ENCODE measurements around the gene IL9R.
"Not testable (repeated sequence)": the region's sequence is repeated elsewhere in the genome, so short reads cannot be mapped to it uniquely, and the experiment has no call there.

The IL9R gene, protein sequence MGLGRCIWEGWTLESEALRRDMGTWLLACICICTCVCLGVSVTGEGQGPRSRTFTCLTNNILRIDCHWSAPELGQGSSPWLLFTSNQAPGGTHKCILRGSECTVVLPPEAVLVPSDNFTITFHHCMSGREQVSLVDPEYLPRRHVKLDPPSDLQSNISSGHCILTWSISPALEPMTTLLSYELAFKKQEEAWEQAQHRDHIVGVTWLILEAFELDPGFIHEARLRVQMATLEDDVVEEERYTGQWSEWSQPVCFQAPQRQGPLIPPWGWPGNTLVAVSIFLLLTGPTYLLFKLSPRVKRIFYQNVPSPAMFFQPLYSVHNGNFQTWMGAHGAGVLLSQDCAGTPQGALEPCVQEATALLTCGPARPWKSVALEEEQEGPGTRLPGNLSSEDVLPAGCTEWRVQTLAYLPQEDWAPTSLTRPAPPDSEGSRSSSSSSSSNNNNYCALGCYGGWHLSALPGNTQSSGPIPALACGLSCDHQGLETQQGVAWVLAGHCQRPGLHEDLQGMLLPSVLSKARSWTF

GRCh38 chrX:155997436-155997835 is at the start of gene IL9R:
Gene IL9R (plus strand): TSS chrX:155997696. CDS start chrX:155997760, 64 bp downstream.
- no peak for DNase-seq

- DNase-seq: no peak
These were observed 48.4 kb upstream of the IL9R start for GRCh38 chrX:155949098-155949497.

GRCh38 chrX:155951237-155951789 is 46.2 kb upstream of the IL9R start:
- no peak for DNase-seq

GRCh38 chrX:155953055-155953454 is 44.4 kb upstream of the IL9R start:
- no peak for DNase-seq

- no peak for DNase-seq
These were observed 42.7 kb upstream of the IL9R start for GRCh38 chrX:155954793-155955192.

DNA sequence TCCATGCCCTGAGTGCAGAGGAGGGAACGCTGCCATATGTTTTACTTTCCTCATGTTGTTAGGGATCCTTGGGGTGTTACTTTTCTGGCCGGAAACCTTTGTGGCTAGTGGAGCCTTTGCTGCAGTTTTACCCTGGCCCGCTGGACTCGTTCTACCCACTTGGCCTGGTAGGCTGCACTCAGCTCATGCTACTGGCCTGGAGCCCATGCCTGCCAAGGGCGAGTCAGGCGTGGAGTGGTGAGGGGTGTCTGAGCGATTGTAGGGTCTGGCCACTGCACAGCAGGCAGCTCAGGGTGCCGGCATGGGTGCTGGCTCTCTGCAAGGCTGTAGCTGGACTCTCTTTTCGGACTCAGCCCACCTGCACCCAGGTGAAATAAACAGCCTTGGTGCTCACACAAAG is 41.4 kb upstream of the IL9R start:
- no peak for DNase-seq

DNA sequence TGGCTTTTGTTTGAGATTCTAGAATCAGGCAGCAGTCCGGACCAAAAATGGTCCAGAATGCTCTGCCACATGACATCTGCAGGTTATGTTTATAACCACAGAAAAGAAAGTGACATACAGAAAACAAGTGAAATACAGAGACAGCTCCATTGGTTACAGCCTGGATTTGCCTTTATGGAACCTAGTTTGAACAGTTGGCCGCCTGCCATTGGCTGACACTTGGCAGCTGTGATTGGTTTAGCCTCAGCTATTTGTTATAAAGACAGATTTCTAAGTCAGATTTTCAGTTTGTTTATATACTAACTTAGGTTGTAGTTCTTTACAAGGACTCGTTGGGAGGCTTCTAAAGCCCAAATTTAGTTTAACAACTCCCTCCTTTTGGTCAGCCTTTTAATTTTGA is 40.8 kb upstream of the IL9R start:
- DNase-seq: no peak

DNA sequence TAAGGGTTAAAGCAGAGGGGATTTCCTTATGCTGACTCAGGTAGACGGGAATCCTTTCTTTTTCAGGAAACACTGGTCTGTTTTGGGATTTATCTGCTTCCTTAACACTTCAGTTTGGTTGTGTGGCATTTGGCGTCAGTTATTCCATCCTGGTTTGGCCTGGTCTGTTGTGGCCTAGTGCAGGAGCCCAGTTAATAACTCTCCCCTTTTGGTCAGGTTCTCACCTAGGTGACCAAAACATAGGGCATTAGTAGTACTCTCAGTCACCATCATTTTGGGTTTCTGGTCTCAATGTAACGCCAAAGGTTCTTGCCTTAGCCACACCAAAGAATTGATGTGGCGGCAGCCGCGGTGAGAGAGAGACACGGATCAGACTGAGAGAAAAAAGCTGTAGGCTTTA is 39.7 kb upstream of the IL9R start:
- no peak for DNase-seq

GRCh38 chrX:155959018-155959587 is 38.4 kb upstream of the IL9R start:
- DNase-seq: no peak

DNA sequence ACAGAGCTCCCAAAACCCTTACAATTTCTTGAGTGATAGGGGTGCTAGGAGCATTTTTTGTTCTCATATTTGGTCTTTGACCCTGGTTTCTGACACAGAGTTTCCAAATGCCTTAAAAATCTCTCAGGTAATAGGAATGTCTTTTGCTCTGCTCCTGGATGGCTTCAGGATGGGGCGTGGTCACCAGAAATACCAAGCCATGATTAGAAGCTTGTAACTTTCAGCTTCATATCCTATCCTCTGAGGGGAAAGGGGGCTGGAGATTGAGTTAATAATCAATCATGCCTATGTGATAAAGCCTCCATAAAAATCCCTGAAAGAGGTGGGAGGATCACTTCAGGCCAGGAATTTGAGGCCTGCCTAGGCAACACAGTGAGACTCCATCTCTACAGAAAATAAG is 34.6 kb upstream of the IL9R start:
- DNase-seq: no peak

GRCh38 chrX:155966876-155967275 is 30.6 kb upstream of the IL9R start:
- DNase-seq: peak; percentile 80

DNA sequence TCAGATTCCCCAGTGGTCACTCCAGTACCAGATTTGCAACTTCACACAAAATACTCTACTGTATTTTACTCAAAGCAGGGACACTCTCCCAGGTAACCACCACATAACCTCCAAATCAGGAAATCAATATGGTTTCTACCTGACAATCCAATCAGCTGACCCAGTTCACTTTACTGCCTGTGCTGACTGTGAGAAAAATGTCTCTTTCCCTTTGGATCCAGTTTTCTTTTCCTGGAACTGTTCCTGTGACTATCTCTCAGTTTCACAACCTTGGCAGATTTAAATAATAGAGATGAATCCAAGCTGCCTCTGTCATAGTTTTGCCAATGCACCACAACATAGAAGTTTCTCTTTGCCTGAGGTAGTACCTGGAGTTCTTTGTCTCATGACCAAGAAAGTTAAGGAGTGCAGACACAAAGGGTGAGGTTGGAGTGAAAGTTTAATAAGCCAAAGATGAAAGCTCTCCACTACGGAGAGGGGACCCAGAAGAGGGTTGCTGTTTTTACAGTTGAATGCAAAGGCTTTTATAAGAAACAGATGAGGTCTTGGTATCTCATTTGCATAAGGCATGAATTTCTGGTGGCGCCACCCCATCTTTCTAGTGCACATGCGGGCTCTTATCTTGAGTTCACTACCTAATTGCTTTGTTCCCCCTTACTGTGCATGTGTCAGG is 29.7 kb upstream of the IL9R start:
- DNase-seq: no peak

- no peak for DNase-seq
These were observed 29.2 kb upstream of the IL9R start for GRCh38 chrX:155968326-155968661.

DNA sequence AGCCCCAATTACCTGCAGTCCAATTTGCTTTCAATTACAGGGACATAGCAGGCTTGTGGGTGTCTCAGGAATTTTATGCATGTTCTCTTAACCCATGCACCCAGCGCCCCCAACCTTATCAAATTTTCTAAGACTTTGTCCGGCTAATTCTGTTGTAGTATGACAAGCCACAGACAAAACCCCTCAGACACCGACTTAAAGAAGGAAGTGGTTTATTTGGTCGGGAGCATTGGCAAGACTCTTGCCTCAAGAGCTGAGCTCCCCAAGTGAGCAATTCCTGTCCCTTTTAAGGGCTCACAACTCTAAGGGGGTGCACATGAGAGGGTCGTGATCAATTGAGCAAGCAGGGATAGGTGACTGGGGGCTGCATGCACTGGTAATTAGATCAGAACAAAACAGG is 28.7 kb upstream of the IL9R start:
- no peak for DNase-seq

- not testable (repeated sequence) for DNase-seq
These were observed 25.8 kb upstream of the IL9R start for GRCh38 chrX:155971658-155972057.

DNA sequence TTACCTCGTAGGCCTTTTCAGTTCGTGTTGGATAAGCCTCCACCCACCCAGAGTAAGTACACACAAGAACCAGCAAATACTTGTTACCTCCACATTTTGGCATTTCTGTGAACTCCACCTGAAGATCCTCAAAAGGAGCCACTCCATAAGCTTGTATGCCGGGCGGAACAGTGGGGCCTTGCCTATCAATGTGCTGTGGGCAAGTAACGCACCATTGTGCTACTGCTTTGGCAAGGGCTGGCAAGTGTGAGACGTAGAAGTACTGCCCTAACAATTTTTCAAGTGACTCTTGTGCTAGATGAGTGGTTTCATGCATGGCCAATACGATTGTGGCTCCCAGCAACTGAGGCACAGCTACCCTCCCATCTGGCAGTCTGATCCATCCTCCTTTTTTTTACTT is 25.3 kb upstream of the IL9R start:
- not testable (repeated sequence) for DNase-seq

DNA sequence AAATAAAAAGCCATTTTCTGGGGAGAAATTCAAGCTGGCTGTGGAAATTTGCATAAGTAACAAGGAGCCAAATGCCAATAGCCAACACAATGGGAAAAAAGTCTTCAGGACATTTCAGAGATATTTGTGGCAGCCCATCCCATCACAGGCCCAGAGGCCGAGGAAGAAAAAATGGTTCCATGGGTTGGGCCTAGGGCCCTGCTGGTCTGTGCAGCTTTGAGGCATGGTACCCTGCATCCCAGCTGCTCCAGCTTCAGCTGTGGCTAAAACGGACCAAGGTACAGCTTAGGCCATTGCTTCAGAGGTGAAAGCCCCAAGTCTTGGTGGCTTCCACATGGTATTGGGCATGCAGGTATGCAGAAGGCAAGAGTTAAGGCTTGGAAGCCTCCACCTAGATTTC is 14.2 kb upstream of the IL9R start:
- DNase-seq: no peak

GRCh38 chrX:155985208-155985607 is 12.3 kb upstream of the IL9R start:
- no peak for DNase-seq

DNA sequence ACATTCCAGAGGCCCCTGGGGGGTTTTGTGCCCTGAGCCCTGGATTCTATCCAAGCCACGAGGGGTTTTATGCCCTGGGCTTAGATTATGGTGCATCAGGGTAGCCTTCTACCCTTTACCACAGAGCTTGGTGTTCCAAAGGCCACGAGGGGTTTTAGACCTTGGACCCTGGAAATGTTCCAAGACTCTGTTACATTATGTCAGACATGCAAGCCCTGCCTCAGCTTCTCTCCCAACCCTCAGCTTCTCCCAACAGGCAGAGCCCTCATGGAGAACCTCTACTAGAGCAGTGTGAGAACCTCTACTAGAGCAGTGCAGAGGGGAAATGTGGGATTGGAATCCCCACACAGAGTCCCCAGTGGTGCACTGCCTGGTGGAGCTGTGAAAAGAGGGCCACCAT is 10.5 kb upstream of the IL9R start:
- DNase-seq: not testable (repeated sequence)

DNA sequence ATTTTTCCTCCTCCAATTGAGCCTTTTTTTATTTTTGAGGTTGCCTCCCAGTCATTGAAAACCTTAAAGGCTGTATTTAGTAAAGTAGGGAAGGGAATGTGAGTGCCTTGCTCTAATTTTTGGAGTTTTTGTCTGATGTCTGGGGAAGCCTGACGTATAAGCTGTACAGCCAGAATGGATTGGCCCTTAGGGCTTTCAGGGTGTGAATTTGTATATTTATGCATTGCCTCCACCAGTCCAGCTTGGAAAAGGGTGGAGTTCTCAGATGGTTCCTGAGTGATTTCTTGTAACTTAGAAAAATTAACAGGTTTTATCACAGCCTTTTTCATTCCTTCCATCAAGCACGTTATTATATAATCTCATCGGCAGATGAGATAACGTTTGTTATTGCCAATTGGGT is 8.6 kb upstream of the IL9R start:
- DNase-seq: no peak

GRCh38 chrX:155993421-155993820 is 4.1 kb upstream of the IL9R start:
- no peak for DNase-seq

DNA sequence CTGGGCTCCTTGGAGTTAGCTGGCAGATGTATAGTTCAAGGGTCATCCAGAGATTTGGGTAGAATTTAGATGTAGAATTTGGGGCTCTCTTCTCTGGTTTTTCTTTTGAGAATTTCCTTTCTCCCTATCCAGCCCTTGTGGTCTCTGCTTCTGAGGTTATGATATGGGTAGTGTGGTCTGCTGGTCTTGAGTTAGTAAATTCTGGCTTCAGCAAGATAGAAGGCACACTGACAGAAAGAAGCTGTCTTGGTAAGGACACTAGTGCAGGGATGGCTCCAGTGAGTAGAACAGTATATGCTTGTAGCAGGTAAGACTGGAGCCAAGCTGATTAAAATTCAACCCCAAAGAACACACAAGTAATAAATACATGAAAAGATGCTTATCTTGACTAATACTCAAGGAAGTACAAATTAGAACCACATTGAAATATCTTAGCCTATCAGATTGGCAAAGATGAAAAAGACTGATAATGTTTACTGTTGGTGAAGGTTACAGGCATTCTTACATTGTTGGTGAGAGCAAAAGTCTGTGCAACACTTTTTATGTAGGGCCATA is 2.1 kb upstream of the IL9R start:
- no peak for DNase-seq

GRCh38 chrX:155998116-155998515 is 620 bp downstream of the IL9R start:
- no peak for DNase-seq

Measured in NCI-H1092 treated with DMSO at 0.1 percent for 48 hours (cell line).